GM19240 (cell line): ENCODE results near the gene DCTN2.
"Not testable (repeated sequence)": the region's sequence is repeated elsewhere in the genome, so short reads cannot be mapped to it uniquely, and the experiment has no call there.

Experiments
- DNase-seq: peaks from one replicate; pipeline ENCODE4 v3.0.0; 2011; ENCODE audit warnings: low spot score; ENCODE audit not compliant: insufficient read length

Gene DCTN2

GRCh38 chr12:57516617-57517153 lies 30.3 kb downstream of the DCTN2 start:
- DNase-seq: no peak

- no peak for DNase-seq
Measured at GRCh38 chr12:57515934-57516541, 31.0 kb downstream of the DCTN2 start.

GRCh38 chr12:57515408-57515933 lies 31.5 kb downstream of the DCTN2 start:
- no peak for DNase-seq

GRCh38 chr12:57514720-57515407 lies 32.1 kb downstream of the DCTN2 start:
- no peak for DNase-seq

DNA sequence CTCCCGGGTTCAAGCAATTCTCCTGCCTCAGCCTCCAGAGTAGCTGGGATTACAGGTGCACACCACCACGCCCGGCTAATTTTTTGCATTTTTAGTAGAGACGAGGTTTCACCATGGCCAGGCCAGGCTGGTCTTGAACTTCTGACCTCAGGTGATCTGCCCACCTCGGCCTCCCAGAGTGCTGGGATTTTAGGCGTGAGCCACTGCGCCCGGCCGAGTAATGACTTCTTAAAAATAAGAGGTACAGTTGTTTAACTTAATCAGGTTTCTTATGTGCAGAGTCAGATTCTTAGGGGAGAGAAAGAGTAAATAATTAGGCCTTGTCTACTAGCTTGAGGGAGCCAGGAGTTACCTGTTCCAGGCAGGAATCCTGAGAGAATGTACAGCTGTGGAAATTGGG lies 32.7 kb downstream of the DCTN2 start:
- not testable (repeated sequence) for DNase-seq

DNA sequence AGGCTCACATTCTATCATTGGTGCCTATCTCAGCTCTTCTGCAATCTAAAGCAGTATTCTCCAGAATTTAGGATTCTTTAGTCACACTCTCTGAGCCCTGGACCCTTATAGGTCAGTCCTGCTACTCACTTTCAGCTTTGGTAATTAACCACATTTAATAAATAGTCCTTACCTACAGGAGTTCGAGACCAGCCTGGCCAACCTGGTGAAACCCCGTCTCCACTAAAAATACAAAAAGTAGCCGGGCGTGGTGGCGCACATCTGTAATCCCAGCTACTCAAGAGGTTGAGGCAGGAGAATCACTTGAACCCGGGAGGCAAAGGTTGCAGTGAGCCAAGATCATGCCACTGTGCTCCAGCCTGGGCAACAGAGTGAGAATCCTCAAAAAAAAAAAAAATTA lies 33.3 kb downstream of the DCTN2 start:
- DNase-seq: not testable (repeated sequence)

DNA sequence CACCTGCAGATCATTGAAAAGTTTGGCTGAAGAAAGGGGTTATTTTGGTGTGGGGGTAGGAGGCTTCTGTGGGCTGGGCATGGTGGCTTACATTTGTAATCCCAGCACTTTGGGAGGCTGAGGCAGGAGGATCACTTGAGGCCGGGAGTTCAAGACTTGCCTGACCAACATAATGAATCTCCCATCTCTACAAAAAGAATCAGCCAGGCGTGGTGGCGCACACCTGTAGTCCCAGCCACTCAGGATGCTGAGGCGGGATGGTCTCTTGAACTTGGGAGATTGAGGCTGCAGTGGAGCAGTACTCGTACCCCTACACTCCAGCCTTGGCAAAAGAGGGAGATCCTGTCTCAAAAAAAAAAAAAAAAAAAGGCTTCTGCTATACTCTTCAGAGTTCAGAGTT lies 33.7 kb downstream of the DCTN2 start:
- DNase-seq: no peak

DNA sequence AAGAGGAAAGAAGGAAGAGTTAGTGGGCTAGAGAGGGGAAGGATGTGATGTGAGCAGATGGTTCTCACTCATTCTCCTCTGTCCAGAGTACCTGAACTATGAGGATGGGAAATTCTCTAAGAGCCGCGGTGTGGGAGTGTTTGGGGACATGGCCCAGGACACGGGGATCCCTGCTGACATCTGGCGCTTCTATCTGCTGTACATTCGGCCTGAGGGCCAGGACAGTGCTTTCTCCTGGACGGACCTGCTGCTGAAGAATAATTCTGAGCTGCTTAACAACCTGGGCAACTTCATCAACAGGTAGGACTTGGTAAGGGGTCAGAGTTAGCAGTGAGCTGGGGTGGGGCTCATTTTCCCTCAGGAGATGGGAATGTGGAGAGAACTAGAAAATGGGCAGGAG lies 34.3 kb downstream of the DCTN2 start:
- no peak for DNase-seq

GRCh38 chr12:57511588-57512325 lies 35.2 kb downstream of the DCTN2 start:
- DNase-seq: no peak

DNA sequence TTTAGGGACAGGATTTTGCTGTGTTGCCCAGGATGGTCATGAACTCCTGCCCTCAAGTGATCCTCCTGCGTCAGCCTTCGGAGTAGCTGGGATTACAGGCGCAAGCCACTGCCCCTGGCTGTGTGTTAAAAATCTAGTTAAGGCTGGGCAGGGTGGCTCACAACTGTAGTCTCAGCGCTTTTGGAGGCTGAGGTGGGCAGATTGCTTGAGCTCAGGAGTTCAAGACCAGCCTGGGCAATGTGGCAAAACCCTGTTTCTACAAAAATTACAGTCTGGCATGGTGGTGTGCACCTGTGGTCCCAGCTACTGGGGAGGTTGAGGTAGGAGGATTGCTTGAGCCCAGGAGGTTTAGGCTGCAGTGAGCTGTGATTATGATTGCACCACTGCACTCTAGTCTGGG lies 35.8 kb downstream of the DCTN2 start:
- DNase-seq: no peak

GRCh38 chr12:57507796-57508195 lies 39.2 kb downstream of the DCTN2 start:
- DNase-seq: not testable (repeated sequence)

GRCh38 chr12:57506541-57506940 lies 40.5 kb downstream of the DCTN2 start:
- not testable (repeated sequence) for DNase-seq

DNA sequence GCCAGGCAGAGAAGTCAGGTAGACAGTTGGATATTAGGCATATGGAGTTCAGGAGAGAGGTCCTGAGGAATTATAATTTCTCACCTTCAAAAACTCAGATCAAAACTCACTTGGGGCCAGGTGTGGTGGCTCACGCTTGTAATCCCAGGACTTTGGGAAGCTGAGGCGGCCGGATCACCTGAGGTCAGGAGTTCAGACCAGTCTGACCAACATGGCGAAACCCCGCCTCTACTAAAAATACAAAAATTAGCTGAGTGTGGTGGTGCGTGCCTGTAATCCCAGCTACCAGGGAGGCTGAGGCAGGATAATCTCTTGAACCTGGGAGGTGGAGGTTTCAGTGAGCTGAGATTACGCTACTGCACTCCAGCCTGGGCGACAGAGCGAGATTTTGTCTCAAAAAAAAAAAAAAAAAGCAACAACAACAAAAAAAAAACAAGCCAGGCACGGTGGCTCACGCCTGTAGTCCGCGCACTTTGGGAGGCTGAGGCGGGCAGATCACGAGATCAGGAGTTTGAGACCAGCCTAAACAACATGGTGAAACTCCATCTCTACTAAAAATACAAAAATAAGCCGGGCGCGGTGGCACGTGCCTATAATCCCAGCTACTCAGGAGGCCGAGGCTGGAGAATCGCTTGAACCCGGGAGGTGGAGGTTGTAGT lies 44.6 kb downstream of the DCTN2 start:
- not testable (repeated sequence) for DNase-seq

DNA sequence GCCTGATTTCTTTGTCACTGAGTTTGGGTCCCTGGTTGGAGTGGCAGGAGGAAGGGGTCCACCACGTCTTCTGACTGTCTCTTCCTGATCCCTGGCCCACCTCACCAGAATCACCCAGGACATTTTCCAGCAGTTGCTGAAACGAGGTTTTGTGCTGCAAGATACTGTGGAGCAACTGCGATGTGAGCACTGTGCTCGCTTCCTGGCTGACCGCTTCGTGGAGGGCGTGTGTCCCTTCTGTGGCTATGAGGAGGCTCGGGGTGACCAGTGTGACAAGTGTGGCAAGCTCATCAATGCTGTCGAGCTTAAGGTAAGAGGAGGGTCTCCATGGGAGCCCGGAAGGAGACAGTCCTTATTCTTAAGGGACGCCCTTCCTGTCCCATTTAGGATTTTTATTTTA lies 46.8 kb downstream of the DCTN2 start:
- no peak for DNase-seq

DNA sequence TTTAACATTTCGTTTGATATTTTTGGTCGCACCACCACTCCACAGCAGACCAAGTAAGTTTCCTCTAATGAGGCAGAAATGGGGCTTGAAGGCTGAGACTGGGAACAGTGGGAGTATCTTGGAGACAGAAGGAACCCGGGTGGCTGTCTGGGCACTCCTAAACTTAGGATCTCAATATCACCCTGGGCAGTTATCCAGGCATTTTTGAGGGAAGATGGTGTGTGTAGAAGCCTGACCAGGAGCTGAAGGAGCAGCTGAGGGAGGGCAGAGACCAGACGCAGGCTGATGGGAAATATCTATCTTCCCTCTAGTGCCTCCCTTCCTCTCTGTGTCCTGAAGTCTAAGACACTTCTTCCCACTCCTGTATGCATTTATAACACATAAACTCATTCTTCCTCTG lies 48.4 kb downstream of the DCTN2 start:
- DNase-seq: no peak

- no peak for DNase-seq
Measured at GRCh38 chr12:57498132-57498502, 48.9 kb downstream of the DCTN2 start.

DNA sequence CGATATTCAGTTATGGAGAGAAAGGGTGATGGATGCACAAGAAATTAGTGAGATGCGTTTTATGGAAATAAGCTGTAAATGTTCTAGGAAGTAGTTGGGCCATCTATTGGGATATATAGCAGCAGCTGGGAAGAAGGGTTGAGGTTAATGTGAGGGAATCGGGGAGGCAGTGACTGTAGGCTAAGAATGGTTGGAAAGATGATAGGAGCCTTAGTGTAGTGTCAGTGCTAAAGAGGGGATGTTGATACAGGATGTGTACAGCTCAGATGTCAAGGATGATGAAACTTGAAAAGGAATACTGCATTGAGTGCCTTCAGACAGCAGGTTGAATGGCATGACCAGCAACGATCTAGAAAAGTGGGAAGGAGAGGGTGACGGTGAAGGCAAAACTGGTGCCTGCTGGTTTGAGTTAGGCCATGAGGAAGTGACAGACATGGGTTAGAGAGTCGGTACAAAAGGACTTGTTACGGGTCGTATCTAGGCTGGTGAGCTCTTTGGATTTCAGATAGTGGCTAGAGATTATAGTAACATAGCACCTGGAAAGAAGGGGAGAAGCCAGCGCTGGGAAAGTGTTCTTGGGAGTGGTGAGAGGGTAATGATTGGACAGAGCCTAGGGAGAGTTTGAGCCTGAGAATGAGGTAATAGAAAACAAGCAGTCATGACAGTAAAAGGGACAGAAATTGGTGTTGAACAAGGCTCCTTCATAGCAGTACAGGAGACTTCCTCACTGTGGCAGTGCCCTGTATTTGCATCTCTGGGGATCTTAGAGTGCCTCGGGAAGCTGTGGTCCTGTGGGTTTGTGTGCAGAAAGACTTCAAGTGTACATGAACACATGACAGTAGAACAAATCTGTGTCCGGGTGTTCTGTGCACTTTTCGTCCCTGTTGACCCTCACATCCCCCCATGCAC lies 49.5 kb downstream of the DCTN2 start:
- no peak for DNase-seq

- DNase-seq: no peak
Measured at GRCh38 chr12:57496822-57497221, 50.2 kb downstream of the DCTN2 start.

GRCh38 chr12:57495051-57495701 lies 51.8 kb downstream of the DCTN2 start:
- DNase-seq: not testable (repeated sequence)
